ENCODE results near the gene LGALS3BP.
A peak's percentile ranks its signal among the peaks of the same experiment; 100 is the strongest.

LGALS3BP gene

GRCh38 chr17:78999056-78999768 lies 19.5 kb upstream of the LGALS3BP start:
- no peak for DNase-seq

DNA sequence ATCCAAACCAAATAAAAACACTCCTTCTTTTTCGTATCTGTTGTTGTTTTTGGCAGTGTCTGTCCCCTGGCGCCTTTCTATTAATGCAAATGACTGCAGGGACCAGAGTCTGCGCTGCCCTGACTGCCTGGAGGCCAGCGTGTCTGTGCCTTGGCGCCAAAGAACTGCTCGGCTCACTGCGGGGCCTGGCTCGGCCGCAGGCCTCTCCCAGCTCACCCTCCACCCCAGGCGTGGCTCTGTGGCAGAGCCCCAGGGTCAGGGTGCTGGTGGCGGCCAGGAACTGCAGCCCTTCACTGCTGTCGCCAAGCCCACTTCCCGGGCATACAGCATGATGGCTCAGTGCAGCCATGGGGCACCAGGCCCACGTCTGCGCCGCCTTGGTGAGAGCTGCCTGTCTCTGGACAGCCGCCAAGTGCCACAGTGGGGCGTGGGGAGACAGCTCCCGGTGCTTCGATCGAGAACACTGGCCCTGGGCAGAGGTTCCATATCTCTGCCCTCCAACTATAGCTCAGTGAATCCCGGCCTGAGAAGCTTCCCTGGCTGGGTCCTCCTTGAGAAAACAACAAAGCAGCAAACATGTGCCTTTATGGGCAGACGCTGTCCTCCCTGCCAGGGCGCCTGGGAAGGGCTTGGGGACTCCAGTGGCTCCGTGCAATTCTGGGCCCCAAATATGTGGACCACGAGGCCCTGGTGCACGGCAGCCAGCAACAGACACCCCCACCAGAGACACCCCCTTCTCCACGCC lies 18.8 kb upstream of the LGALS3BP start:
- no peak for DNase-seq

GRCh38 chr17:78997881-78998280 lies 18.2 kb upstream of the LGALS3BP start:
- DNase-seq: no peak

- no peak for DNase-seq
Measured at GRCh38 chr17:78997231-78997741, 17.6 kb upstream of the LGALS3BP start.

- DNase-seq: no peak
Measured at GRCh38 chr17:78996781-78997201, 17.1 kb upstream of the LGALS3BP start.

DNA sequence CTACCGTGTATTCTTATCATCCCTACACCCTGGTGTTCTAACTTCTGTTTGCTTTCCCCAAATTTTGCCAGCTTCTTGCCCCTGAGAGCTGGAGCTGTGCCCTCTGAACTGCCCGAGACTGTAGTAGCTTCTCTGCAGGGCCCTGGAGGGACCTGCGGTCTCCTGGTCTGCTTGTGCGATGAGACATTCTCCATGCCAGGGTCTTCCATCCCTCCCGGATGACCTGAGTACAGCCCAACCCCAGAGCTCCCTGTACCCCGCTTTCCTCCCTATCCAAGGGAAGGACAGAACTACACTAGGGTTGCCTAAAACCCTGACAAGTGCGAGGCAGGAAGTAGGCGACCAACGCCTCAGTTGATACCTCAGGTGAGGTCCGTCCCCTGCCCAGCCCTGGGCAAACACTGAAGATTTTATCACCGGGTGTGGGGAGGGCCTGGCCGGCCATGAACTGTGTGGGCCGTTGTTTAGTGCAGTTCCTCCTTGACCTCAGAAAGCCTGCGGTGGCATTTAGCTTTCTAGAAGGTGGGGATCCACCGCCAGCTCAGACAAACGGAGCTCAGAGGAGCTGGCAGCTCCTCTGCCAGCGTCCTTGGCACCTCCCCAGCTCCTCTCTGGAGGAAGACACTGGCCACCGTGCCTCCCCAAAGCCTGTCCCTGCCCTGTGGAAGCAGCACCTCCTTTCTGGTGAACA lies 16.2 kb upstream of the LGALS3BP start:
- no peak for DNase-seq

- DNase-seq: no peak
Measured at GRCh38 chr17:78995022-78995760, 15.5 kb upstream of the LGALS3BP start.

- no peak for DNase-seq
Measured at GRCh38 chr17:78993981-78994671, 14.4 kb upstream of the LGALS3BP start.

DNA sequence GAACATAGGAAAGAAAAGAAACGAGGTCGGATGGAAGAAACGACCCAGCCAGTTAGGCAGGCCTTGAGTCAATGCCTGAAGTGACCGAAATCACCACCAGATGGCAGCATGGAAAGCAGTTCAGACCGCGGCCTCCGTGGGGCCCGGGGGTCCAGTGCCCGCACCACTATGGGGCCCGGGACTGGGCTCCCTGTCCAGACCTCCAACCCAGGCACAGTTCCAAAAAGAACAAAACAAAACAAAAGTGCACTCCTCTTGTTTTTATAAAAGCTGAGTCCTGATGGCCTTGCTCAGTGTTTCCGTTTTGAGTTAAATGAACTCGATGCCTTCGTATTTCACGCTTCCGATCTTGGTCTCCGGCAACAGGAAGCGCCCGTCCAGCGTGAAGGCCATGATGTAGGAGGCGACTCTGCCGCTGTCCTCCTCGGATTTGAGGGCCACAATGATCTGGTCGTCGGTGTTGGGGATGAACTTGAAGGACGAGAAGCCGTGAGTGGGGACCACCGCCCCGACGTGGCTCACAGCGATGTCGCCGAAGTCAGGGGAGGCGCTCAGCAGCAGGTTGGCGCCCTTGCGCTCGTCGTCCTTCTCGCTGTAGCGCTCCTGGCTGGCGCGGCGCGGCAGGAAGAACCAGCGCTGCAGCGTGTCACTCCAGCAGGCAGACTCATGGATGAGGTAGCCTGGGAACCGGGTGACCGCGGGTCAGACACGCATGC lies 13.7 kb upstream of the LGALS3BP start:
- peak; percentile 54 for DNase-seq

DNA sequence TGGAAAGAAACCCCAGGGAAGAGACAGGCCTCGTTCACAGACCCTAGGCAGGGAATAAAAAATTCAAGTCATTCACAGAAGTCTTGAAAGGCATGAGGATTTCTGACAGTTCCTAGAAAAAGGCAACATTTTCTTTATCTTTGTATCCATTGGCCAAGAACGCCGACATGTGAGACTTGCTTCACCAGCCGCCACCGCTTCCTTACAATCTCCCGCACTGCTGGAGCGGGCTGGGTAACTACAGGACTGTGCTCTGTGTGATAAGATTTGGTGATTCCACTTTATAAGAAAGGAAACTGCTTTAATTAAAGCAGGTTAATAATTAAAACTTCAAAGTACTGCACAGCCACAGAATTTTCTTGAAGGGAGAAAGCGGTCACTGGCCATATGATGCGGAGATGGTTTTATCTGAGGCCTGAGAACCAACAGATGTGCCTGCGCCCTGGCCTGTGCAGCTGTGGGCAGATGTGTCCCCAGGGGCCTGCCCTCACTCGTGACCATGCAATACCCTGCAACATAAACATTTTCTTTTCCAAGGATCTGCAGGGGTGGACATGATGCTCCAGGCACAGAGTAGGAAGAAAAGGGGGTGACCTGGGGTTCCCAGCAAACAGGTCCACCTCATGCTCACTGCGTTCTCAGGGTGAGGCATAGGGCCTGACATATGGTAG lies 13.0 kb upstream of the LGALS3BP start:
- DNase-seq: no peak

DNA sequence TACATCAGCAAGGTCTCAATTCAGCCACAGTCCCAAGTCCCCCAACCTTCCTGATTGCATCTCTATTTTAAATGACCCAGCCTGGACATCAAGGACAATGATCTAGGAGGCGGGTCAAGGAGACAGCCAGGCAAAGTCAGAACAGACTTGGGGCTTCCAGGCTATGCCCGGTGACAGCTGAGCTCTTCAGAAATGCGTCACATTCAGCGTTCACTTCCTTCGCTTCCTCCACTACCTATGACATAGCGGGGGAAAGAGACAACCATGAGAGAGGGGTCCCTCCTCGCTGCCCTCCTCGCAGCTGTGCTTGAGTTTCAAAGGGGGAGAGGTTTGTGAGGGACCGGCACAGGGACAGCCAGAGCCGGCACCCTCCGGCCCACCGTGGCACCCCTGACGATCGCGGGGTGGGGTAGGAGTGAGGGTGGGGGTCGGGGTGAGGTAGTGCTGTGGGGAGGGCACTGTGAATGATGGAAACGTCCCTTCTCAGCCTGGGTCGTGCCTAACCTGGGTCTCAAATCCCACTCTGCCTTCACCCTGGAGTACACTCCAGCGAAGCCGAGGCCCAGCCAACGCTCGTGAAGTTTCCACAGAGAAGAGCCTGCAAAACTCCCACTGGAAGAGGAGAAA lies 12.3 kb upstream of the LGALS3BP start:
- no peak for DNase-seq

DNA sequence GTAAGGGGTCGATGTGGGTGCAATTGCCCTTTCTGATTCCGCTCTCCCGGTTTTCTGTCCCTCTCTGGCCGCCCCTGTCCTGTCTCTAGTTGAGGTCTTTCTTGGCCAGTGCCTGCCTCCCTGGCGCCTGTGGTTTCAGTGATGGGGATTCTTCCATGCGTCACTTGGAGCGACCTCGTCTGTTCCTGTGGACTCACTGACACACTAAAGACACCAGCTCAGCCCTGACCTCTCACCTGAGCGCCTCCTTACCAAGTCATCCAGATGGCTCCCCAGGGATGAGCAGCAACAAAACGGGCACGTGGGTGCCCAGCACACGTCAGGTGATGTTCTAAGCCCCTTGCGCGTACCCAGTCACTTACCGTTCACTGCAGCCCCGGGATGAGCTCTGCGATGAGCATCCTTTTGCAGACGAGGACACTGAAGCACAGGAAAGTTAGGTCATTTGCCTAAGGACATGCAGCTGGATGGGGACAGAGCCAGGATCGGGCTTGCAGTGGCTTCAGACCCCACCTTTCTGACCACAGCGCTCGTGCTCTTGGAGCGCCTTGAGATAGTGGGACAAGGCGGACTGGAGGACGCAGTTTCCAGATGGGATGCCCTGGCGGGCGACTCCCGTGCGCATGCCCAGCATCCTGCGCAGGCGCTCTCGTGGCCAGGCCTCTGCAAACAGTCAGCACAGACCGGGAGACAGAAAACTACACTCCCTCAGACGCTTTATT lies 11.5 kb upstream of the LGALS3BP start:
- DNase-seq: no peak

DNA sequence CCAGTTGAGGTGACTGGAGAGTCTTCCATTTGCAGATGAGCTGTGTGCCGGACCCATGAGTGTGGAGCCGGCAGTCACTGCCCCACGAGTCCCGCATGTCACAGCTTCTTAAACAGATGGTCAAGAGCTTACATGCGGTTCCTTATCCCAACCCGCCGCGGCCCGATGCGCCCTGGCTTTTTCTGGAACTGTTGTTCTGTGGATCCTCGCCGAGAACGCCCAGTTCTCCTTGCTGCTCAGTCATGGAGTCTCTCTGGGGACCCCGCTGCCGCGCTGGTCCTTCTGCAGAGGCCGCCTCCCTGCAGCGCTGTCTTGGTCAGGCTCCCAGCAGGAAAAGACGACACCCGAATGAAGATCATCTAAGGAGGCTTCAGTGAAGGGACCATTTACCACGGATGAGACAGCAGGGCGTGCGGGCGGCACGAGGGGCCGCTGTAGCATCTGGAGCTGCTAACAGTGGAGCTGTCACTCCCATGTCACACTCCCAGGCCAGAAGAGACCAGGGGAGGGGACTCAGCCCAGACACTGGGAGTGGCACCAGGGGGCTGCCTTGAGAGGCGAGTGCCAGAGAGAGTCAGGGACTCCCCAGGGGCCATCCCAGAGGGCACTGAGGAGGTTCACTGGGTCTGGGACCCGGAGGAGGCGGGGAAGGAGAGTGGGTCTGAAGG lies 10.8 kb upstream of the LGALS3BP start:
- DNase-seq: no peak

- no peak for DNase-seq
Measured at GRCh38 chr17:78988152-78988551, 8.4 kb upstream of the LGALS3BP start.

GRCh38 chr17:78986649-78987328 lies 7.1 kb upstream of the LGALS3BP start:
- no peak for DNase-seq

DNA sequence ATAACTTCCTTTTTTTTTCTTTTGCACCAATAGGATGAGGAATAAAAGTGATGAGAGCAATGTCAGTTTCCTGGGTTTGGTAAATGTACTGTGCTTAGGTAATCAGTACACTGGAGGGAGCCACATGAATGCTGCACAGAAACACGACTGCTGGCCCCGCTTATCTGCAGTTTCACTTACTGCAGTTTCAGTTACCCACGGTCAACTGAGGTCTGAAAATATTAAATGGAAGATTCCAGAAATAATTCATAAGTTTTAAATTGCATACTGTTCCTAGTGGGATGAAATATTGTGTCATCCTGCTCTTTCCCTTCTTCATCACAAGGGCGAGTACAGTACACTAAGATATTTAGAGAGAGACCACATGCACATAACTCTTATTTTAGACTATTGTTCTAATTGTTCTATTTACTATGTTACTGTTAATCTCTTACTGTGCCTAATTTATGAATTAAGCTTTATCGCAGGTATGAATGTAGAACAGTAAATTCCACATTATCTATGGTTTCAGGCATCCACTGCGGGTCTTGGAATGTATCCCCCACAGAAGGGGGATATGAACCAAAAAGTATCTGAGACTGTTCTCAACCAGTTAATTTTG lies 6.4 kb upstream of the LGALS3BP start:
- peak; percentile 30 for DNase-seq

DNA sequence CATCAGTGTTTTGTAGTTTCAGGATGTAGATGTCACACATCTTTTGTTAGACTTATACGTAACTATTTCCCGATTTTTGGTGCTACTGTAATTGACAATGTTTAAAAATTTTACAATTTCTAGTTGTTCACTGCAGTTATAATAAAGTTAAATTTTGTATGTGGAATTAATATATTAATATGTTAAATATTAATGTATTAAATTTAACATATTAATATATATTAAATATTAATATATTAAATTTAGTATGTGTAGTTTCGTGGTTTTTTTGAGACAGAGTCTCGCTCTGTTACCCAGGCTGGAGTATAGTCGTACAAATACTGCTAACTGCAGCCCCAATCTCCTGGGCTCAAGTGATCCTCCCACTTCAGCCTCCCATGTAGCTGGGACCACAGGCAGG lies 5.7 kb upstream of the LGALS3BP start:
- DNase-seq: no peak

All from CD4-positive, alpha-beta T cell treated with Interleukin-17A for 1 hour (primary cell).